SHP77 (cell line): ENCODE results near the gene ABCA2.

Experiments used
- DNase-seq, 2 experiments: peaks; one replicate each; lab custom pipeline; 2025; lab: John Stamatoyannopoulos, UW

ABCA2 gene

GRCh38 chr9:136963751-136964150, 64.3 kb downstream of the ABCA2 start:
- DNase-seq, result no peak

- DNase-seq, result no peak
Observed at GRCh38 chr9:136963341-136963740, 64.7 kb downstream of the ABCA2 start.

DNA sequence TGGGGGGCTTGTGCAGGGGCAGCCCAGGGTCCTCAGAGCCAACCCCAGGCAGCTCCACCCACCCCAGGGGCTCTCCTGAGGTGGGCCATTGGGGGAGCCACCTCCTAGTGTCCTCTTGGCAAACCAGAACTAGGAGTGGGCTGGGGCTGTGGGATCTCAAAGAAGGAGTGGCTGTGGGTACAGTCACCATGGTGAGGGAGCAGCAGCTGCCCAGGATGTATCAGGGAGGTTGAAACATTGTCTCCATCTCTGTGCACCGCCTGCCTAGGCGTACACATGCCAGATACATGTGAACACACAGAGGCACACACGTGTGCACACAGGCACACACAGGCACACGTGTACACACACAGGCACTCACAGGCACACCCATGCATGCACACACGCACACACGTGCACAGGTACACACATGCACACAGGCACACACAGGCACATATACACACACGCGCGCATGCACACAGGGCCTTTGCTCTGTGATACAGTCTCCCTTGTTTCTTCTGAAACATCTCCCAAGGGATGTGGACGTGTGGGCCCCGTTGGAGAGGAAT, 65.3 kb downstream of the ABCA2 start:
- DNase-seq, result no peak

GRCh38 chr9:136962163-136962562, 65.9 kb downstream of the ABCA2 start:
- no peak for DNase-seq

- no peak for DNase-seq
Observed at GRCh38 chr9:136961279-136962065, 66.6 kb downstream of the ABCA2 start.

- DNase-seq, result no peak
Observed at GRCh38 chr9:136960938-136961275, 67.1 kb downstream of the ABCA2 start.

DNA sequence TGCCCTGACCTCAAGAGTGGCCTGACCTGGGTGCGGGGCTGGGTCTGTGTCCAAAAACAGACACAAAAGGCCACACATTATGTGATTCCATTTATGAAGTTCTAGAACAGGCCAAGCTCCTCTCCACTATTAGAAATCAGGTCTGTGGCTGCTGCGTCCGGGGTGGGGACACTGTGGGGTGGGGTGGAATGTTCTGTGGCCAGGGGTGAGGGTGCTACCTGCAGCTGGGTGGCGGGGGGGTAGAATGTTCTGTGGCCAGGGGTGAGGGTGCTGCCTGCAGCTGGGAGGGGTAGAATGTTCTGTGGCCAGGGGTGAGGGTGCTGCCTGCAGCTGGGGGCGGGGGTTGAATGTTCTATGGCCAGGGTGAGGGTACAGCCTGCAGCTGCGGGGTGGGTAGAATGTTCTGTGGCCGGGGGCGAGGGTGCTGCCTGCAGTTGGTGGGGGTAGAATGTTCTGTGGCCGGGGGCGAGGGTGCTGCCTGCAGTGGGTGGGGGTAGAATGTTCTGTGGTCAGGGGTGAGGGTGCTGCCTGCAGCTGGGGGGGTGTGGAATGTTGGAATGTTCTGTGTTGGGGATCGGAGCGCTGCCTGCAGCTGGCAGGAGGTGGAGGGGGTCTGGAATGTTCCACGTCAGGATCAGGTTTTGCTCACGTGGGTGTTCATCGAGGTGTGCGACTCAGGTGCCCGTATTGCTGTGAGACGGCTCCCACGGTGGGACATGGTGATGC, 67.7 kb downstream of the ABCA2 start:
- DNase-seq, result no peak

- DNase-seq, result no peak
Observed at GRCh38 chr9:136958898-136959850, 68.9 kb downstream of the ABCA2 start.

DNA sequence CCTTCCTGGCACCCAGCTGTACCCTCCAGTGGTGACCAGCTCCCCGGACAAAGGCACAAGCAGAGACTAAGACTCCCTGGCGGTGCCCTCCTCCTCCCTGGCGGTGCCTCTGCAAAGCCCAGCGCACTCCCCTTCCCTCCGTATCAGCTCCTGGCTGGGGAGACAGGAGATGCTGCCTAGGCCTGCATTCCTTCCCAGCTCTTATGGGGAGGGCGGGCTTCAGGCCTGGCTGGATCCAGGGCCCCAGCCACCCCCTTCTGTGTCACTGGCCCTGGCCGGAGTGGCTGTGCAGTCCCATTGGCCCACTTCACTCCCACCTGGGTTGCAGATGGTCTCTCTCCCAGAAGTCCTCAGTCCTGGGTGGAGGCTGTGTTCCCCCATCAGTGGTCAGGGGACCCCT, 69.6 kb downstream of the ABCA2 start:
- DNase-seq, result no peak

GRCh38 chr9:136957901-136958300, 70.1 kb downstream of the ABCA2 start:
- no peak for DNase-seq

DNA sequence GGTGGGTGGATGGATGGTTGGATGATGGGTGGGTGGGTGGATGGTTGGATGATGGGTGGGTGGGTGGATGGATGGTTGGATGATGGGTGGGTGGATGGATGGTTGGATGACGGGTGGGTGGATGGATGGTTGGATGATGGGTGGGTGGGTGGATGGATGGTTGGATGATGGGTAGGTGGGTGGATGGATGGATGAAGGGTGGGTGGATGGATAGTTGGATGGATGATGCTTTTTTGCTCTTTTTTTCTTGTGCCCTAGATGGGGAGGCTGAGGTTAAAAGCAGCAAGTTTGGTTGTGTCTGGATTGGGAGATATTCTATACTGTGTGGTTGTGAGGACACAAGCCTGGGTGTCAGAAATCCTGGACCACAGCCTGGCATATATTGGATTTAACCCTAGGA, 70.6 kb downstream of the ABCA2 start:
- DNase-seq, result no peak
